Measurements from ENCODE around the gene TRIM5.

- TF ChIP-seq CTCF (IDR thresholded peaks at IDR 0.05) (no peak), POLR2A (IDR thresholded peaks at IDR 0.05) (no peak)
Measured at GRCh38 chr11:5621580-5621979, 63.3 kb downstream of the TRIM5 start.
